Epithelial cell of esophagus (primary cell): Measurements from ENCODE around the gene LMO7.

ENCODE experiments used
- DNase-seq: peaks from one replicate; pipeline ENCODE4 v3.0.0; 2010; ENCODE audit warnings: low read depth
- H3K4me3 ChIP-seq: 2 replicates; pipeline ENCODE4 v1.5.1; 2011; ENCODE audit warnings: mild to moderate bottlenecking, low read length, control low read depth
- CTCF ChIP-seq: IDR thresholded peaks from 2 replicates; pipeline ENCODE4 v1.5.1; 2011; ENCODE audit warnings: low read depth, mild to moderate bottlenecking, low read length, control low read depth, inconsistent platforms; ENCODE audit not compliant: insufficient read depth; ENCODE audit errors: missing control alignments

LMO7 gene

DNA sequence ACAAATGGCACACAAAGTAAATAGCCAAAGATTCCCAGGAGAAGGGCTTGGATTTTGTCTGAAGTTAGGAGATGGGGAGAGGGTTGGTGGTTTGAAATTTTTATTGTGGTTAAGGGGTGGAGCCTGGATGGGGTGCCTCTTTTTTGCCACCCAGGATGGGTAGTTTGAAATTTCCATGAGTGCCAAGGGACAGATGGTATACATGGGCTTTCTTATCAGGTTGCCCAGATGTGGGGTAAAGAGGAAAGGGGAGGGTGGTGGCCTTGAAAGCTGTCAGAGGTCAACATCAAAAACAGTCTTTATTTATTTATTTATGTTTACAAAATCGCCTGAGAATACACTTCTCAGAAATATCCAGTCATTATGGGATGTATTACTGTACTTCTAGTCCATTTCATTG lies 46.2 kb downstream of the LMO7 start:
- H3K4me3 ChIP-seq = no peak overlapping the region
- no peak for TF ChIP-seq CTCF
- no peak for DNase-seq

- DNase-seq = peak; percentile 91
- peak; percentile 46 for TF ChIP-seq CTCF
- no peak overlapping the region for H3K4me3 ChIP-seq
Measured at GRCh38 chr13:75685239-75685697, 49.1 kb downstream of the LMO7 start.

DNA sequence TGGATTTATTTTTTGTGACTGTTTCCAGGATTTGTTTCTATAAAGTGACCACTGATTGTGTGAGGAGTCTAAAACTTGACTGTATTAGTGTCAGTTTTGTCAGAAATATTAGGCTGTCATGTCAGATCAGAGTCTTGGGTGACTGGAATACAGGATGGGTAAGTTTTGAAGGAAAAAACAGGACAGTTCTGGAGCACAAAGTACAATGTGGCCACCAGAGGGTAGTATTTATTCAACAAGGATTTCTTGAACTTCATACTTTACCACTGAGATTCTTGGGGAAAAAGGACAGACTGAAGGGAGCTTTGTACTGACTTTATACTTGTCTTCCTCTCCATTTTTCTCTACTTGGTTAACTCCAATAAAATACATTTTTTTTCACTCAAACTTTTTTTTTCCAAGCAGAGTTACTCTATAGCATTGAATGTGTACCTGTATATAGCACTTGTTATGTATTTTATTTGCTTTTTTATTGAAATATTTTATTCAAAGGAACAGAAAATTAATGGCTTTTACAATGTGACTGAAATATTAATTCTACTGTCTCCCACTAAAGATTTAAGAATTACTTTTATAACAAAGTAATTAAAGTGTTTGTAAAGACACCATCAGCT lies 51.1 kb downstream of the LMO7 start:
- peak; percentile 77 for DNase-seq
- no peak overlapping the region for H3K4me3 ChIP-seq
- TF ChIP-seq CTCF = peak; percentile 57

- DNase-seq = no peak
- no peak overlapping the region for H3K4me3 ChIP-seq
Measured at GRCh38 chr13:75689686-75690085, 53.6 kb downstream of the LMO7 start.

GRCh38 chr13:75690607-75691006 lies 54.5 kb downstream of the LMO7 start:
- no peak for DNase-seq
- TF ChIP-seq CTCF = no peak
- no peak overlapping the region for H3K4me3 ChIP-seq

More at GRCh38 chr13:75689686-75690085, 53.6 kb downstream of the LMO7 start:
- TF ChIP-seq CTCF = no peak

DNA sequence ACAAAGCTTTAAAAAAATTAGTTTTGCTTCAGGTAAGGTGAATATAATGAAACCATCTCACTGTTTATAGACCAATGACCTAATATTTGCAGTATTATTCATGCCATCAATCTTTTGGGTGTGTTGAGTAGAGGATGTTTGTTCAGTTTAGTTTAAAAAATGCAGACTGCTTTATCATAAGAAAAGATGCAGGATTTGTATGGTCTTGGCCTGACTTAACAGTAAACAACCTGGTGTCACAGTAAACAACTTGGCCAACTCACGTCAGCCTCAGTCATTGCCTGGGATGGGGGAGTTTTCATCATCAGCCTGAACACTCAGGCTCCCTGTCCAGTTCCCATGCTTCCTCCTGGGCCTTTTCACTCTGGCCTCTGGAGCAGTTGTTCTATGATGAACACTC lies 55.1 kb downstream of the LMO7 start:
- DNase-seq = peak; percentile 91
- H3K4me3 ChIP-seq = no peak overlapping the region

More for the DNA sequence above, 55.1 kb downstream of the LMO7 start:
- no peak for TF ChIP-seq CTCF
